Islet precursor cell (in vitro differentiated cells): ENCODE data around the gene HCN2.
"Not testable (repeated sequence)": the region's sequence is repeated elsewhere in the genome, so short reads cannot be mapped to it uniquely, and the experiment has no call there.

Source experiments
- DNase-seq: peaks from one replicate; pipeline ENCODE4 v3.0.0-alpha.2; 2018

HCN2 gene

GRCh38 chr19:622666-623065 lies 33.0 kb downstream of the HCN2 start:
- DNase-seq = peak; percentile 46

GRCh38 chr19:623175-623916 lies 33.7 kb downstream of the HCN2 start:
- DNase-seq = no peak

- peak; percentile 56 for DNase-seq
Observed at GRCh38 chr19:623974-624373, 34.3 kb downstream of the HCN2 start.

GRCh38 chr19:624433-625109 lies 34.9 kb downstream of the HCN2 start:
- no peak for DNase-seq

GRCh38 chr19:625257-625656 lies 35.6 kb downstream of the HCN2 start:
- DNase-seq = no peak

GRCh38 chr19:626566-626965 lies 36.9 kb downstream of the HCN2 start:
- DNase-seq = not testable (repeated sequence)

GRCh38 chr19:628168-628567 lies 38.5 kb downstream of the HCN2 start:
- no peak for DNase-seq

GRCh38 chr19:629515-629914 lies 39.8 kb downstream of the HCN2 start:
- not testable (repeated sequence) for DNase-seq

GRCh38 chr19:629961-630714 lies 40.5 kb downstream of the HCN2 start:
- DNase-seq = no peak

- DNase-seq = peak; percentile 86
Observed at GRCh38 chr19:632579-633067, 42.9 kb downstream of the HCN2 start.

GRCh38 chr19:633068-633785 lies 43.5 kb downstream of the HCN2 start, which contains the start of gene POLRMT:
TSS of gene POLRMT (minus strand) at chr19:633537. CDS start at chr19:633512, 25 bp downstream.
- DNase-seq = peak; percentile 99

GRCh38 chr19:633786-634639 lies 44.3 kb downstream of the HCN2 start:
- DNase-seq = peak; percentile 63

GRCh38 chr19:634975-635652 lies 45.4 kb downstream of the HCN2 start:
- DNase-seq = peak; percentile 76

GRCh38 chr19:638906-639252 lies 49.2 kb downstream of the HCN2 start:
- no peak for DNase-seq

GRCh38 chr19:639253-640160 lies 49.8 kb downstream of the HCN2 start, which contains the start of gene FGF22:
TSS of gene FGF22 (plus strand) at chr19:639879. CDS start at chr19:639926, 47 bp downstream.
- peak; percentile 97 for DNase-seq

- DNase-seq = no peak
Observed at GRCh38 chr19:640161-640558, 50.5 kb downstream of the HCN2 start.

- no peak for DNase-seq
Observed at GRCh38 chr19:640606-641189, 51.0 kb downstream of the HCN2 start.

- DNase-seq = no peak
Observed at GRCh38 chr19:641702-642101, 52.0 kb downstream of the HCN2 start.
